GM19240 (cell line): Measurements from ENCODE around the gene RPS6KB2.
"Not testable (repeated sequence)": the region's sequence is repeated elsewhere in the genome, so short reads cannot be mapped to it uniquely, and the experiment has no call there.

Experiments used
- DNase-seq: peaks from one replicate; pipeline ENCODE4 v3.0.0; 2011; ENCODE audit warnings: low spot score; ENCODE audit not compliant: insufficient read length

The RPS6KB2 gene

DNA sequence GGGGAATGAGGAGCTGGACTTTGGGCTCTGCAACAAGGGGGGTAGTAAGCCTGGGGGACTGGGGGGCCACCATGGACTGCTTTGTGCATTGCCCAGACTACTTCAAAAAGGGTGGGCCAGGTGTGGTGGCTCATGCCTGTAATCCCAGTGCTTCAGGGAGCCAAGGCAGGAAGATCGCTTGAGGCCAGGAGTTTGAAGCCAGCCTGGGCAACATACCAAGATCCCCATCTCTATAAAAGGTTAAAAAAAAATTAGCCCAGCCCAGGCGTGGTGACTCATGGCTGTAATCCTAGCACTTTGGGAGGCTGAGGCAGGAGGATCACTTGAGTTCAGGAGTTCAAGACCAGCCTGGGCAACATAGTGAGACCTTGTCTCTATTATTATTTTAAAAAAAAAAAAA lies 37.2 kb downstream of the RPS6KB2 start:
- DNase-seq, result not testable (repeated sequence)

DNA sequence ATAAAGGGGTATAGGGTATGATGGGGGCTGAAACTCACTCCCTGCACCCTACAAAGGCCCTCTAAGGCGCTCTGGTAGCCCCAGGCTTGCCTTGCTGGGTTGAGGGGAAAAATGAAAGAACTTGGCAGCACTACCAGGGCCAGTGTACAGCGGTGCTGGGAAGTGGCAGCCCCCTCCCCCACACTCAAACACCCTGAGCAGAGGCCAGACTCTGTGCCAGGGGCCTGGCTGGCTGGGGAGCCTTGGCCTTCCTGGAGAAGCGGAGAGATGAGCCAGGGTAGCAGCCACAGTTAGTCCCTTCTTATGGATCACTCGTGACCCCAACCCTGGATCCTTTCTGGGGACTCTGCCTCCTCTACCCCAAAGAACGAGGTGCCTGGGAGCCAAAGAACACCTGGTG lies 38.1 kb downstream of the RPS6KB2 start:
- DNase-seq, result no peak

DNA sequence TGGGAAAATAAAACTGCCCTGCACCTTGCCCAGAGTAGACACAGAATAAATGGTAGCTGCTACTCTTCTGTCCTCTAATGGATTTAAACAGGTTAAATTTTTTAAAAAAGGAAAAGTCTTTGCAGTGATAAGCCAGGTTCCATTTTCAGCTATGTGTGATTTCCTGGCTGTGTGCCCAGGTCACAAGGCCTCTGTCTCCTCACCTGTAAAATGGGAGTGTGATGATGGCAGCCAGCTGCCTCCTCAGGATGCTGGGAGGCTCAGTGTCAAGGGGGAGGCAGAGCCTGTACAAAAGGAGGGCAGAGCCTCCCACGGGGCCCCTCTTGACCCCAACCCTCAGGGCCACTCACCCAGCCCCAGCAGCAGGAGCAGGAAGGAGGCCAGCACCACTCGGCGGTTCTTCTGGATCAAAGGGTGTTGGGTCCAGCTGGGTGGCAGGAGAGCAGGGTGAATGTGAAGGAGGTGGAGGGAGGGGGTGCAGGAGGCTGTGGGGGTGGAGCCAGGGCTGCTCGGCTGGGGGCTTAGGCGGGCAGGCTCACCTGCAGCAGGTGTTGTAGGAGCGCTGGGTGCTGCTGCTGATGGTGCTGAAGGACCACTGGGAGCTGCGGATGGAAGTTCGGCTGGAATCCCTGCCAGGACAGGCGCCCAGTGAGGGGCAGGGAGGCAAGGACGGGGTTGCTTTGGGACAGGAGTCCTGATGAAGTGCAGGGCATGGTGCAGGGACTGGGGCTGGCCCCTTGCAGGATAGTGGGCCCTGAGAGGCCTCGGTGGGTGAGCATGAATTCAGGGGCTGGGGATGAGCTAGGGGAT lies 38.9 kb downstream of the RPS6KB2 start:
- no peak for DNase-seq

DNA sequence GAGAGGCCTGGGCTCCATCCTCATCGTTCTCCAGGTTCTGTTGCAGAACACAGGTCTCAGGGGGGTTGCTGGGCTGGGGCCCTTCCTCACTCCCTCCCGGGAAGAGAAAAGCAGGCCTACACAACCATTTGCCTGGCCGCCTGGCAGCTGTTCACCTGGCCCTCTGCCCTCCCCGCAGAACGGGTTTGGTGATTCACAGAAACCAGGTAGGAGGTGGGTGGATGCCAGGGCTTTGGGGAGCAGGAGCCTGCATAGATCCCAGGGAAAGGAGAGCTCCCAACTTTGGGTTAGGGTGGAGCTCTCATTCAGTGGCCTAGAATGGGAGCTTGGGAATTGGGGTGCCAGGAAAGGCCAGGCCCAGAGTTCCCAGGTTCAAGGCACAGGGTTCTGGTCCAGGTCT lies 39.8 kb downstream of the RPS6KB2 start:
- no peak for DNase-seq

DNA sequence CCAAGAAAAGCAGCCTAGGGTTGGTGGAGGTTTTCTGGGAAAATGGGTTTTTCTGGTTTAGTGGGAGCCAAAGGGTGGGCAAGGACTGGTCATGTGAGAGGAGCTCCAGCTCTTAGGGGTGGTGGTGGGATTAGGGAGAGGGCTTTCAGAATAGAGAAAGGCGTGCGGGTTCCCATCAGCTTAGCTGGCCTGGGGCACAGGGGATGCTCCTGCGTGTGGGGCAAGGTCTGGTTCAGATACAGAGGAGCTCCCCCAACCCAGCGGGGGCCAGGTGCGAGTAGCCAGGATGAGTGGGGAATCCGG lies 40.1 kb downstream of the RPS6KB2 start:
- no peak for DNase-seq

DNA sequence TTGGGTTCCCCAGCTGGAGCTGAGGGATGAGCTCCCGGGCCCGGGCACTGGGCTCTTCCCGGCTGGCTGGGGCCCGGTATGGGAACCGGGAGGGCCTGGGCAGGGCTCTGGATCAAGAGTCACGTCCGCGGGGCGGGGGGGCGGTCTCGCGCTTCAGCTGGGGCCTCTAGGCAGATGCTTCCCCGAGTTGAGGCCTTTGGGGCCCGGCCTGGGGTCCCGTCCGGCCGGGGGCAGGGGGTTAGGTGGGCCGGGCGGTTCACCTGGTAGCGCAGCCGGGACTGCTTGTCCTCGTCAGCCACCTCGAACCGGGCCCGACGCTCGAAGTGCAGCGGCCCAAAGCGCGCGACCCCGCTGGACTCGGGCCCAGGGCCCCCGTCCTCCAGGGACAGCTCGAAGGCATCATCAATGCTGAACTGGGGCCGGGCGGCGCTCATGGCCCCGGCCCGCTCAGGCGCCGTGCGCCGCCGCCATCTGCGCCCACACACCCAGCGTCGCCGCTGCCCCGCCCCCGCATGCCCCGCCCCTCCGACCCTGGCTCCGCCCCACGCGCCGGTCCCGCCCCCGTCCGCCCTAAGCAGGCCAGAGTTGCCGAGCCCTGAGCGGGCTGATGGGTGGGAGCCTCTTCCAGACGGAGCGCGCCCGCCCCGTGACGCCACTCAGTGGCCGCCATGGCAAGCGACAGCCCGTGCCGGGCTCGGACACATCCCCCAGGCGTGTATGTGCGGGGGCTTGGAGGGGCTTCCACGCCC lies 40.6 kb downstream of the RPS6KB2 start, which contains the start of gene TMEM134:
Gene TMEM134 (minus strand): TSS at position 493 of the 749 bp plus-strand sequence. CDS start 59 bp downstream, at position 434.
- peak; percentile 92 for DNase-seq

DNA sequence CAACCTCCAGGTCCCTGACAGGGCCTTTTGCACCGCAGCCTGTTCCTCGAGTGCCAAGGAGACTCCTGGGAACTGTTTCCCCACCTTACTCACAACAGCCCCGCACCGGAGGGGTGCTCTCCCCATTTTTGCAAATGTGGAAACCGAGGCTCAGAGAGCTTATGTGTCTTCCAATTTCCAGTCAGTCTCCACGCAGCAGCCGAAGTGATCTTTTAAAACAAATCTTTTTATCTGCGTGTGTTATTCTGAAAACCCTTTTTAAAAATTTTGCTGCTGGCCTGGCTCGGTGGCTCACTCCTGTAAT lies 41.2 kb downstream of the RPS6KB2 start:
- no peak for DNase-seq

DNA sequence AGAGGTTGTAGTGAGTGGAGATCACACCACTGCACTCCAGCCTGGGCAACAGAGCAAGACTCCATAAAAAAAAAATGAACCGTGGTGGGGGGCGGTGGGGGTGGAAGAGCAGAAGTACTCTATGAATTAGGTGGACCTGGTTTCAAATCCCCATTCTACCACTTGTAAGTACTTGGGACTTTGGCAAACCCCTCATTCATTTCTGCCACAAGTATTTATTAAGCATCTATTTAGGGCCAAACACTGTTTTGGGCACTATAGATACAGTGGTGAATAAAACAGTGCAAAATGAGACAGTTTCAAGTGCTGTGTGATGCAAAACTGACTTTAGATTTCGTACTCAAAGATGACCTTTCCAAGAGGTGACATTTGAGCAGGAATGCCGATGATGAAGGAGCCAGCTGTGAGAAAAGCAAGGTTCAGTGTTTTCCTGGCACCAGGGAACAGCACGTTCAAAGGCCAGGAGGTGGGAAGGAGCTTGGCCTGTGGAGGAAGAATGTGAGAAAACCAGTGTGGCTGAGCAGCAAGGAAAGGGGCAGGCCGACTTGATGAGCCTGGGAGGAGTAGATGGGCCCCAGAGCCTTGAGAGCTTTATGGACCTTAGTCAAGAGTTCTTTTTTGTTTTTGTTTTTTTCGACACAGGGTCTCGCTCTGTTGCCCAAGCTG lies 42.2 kb downstream of the RPS6KB2 start:
- DNase-seq, result no peak

DNA sequence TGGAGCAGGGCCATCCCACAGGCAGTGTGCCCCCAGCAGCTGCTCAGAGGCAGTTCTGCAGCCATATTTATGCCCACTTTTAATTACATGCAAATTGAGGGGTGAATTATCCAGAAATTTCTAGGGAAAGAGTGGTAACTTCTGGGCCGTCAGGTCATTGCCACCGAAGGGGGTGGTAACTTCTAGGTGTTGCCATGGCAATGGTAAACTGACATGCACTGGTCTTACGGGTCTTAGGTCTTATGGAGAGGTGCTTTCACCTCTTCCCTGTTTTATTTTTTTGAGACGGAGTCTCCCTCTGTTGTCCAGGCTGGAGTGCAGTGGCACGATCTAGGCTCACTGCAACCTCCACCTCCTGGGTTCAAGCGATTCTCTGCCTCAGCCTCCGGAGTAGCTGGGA lies 44.6 kb downstream of the RPS6KB2 start:
- no peak for DNase-seq

DNA sequence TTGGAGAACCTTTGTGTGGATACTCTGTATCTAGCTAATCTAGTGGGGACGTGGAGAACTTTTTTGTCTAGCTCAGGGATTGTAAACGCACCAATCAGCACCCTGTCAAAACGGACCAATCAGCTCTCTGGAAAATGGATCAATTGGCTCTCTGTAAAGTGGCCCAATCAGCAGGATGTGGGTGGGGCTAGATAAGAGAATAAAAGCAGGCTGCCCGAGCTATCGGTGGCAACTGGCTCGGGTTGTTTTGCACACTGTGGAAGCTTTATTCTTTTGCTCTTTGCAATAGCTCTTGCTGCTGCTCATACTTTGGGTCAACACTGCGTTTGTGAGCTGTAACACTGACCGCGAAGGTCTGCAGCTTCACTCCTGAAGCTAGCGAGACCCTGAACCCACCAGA lies 48.4 kb downstream of the RPS6KB2 start:
- not testable (repeated sequence) for DNase-seq

DNA sequence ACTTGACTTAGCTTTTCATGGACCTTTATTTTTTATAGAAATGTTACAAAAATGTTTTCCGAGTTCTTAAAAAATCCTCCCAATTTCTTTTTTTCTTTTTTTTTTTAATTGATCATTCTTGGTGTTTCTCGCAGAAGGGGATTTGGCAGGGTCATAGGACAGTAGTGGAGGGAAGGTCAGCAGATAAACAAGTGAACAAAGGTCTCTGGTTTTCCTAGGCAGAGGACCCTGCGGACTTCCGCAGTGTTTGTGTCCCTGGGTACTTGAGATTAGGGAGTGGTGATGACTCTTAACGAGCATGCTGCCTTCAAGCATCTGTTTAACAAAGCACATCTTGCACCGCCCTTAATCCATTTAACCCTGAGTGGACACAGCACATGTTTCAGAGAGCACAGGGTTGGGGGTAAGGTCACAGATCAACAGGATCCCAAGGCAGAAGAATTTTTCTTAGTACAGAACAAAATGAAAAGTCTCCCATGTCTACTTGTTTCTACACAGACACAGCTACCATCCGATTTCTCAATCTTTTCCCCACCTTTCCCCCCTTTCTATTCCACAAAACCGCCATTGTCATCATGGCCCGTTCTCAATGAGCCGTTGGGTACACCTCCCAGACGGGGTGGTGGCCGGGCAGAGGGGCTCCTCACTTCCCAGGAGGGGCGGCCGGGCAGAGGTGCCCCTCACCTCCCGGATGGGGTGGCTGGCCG lies 49.2 kb downstream of the RPS6KB2 start:
- not testable (repeated sequence) for DNase-seq

DNA sequence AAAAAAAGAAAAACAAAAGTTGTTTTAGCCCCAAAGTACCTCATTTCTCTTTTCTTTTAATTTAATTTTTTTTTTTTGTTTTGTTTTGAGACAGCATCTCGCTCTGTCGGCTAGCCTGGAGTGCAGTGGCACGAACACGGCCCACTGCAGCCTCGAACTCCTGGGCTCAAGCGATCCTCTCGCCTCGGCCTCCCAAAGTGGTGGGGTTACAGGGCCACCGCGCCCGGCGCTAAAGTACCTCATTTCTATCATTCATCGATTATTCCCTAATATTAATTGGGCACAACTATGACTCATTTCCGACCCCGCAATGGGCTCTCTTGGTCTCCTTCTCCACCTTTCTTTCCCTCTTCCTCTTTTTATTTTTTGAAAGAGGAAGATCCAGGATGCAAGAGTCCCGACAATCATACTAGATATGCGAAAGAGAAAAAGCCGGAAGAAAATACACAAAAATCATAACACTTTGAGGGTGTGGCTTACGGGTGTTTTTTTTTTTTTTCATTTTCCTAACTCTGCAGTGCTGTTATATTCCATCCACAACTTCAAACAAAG lies 54.1 kb downstream of the RPS6KB2 start:
- no peak for DNase-seq

DNA sequence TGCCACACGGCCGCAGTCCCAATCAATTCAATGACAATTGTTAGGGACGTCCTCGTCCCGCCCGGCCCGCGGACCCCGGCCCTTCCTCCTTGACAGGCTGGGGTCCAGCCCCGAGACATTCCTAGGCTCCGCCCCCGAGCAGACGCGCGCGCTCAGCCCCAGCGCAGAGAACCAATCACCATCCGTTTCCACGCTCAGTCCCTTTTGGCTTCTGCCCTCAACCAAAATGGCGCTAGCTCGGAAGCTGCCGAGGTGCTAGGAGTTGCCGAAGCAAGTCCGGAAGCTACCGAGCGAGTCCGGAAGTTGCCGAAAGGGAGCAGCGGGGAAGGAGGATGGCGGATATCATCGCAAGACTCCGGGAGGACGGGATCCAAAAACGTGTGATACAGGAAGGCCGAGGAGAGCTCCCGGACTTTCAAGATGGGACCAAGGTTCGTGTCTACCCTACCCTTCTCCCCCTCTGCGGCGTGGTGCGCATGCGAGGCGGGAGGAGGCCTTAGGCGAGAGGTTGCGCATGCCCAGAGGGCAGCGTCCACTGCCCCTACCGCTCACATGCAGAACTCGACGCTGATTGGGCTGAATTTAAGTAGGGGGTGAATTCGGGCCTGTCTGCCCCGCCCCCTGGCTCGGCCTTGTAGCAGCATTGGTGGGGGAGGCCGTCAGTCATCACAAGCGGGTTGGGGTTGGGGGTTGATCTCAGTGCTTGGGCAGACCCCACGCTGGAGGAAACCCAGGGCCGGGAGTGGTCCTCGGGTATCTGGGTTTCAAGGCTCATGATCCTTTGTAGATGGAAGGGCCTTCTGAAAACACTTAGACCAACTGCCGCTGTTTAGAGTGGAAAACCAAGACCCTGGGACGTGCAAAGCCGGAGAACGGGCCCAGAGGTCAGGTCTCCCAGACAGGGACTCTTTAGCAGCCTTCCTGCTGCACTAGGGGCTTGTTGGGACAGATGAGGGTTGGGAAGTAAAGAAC lies 54.8 kb downstream of the RPS6KB2 start, which contains the start of gene AIP:
Gene AIP (plus strand): TSS at position 200 of the 972 bp plus-strand sequence. CDS start 133 bp downstream, at position 333.
- DNase-seq, result peak; percentile 99

DNA sequence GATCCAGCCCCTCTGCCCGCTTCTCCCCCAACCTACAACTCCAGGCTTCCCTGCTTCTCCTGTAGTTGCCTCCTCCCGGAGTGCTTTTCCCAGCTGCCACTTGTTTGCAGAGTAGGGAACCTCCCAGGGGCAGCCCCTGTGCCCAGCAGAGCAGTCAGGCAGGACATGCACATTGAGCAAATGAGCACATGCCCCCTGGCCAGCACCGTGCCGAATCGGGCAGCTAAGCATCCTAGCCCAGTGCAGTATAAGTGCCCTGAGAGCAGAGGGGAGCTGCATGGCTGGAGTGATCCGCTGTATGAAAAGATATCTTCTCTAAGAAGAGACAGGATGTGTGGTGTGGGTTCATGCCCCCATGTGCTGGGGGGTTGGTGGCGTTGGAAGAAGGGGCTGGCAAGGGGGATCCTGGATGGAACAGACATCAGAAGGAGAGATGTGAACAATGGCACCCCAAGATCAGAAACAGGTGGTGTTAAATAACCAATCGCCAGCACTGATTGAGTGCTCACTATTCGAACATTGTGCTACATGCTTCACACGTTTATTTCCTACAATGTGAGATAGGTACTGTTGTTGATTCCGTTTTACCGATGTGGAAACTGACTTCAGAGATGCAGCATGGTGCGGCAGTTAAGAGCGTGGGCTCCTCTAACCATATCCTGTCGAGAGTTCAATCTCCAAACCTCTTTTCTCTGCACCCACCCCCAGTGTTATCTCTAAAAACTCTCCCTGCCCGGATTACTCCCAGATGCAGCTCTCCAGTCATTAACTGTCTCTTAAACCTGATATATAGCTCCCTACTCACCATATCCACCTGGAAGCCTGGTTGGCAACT lies 55.8 kb downstream of the RPS6KB2 start:
- DNase-seq, result no peak

DNA sequence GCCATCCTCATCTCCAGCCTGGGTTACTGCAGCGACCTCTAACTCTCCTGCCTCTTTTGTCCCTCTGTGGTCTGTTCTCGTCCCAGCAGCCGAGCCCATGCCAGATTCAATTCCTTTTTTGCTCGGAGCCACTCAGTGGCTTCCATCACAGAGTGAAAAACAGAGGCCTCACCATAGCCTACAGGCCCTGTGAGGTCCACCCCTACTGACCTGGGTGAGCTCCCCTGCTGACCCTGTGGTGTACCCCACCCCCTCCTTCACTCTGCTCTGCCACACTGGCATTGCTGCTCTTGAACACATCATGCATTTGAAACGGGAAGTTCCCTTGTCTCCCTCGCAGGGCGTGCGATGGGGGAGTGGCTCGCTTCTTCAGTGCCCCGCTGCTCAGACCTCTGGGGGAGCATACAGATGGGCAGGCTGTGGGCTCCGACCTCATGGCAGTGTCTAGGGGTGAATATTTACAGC lies 56.6 kb downstream of the RPS6KB2 start:
- no peak for DNase-seq
